ENCODE measurements around the gene GOPC. TPM values are rescaled to one million over a fixed set of nuclear protein-coding genes. Genes with fewer than 3 reads are reported as not detected.

GOPC gene
- total RNA-seq, 2 donors from 2014 or later: 29.5 to 31.5 TPM

DNA sequence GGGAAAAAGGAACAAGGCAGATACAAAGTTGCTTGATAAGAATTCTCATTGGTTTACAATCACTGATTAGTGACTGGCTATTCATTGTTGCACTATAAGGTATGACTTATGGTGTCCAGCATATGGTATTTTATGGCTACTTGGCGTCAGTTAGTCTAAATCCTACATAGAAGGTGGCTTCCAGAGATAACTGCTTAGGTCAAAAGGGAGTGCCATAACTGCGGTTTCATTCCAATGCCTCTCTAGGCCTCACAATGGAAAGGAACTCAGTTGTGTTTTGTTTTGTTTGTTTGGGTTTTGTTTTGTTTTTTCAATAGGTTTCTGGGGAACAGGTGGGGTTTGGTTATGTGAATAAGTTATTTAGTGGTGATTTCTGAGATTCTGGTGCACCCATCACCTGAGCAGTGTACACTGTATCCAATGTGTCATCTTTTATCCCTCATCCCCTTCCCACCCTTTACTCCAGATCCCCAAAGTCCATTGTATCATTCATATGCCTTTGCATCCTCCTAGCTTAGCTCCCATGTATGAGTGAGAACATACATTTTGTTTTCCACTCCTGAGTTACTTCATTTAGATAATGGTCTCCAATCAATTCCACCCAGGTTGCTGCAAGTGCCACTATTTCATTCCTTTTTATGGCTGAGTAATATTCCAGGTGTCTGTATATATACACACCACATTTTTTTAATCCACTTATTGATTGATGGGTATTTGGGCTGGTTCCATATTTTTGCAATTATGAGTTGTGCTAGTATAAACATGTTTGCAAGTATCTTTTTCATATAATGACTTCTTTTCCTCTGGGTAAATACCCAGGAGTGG is 7.0 kb downstream of the GOPC start:
- H3K27me3 ChIP-seq (replicated peaks; ENCODE audit: insufficient read depth): no peaks in the 10 kb centered on the region
- TF ChIP-seq, protein P1, sequence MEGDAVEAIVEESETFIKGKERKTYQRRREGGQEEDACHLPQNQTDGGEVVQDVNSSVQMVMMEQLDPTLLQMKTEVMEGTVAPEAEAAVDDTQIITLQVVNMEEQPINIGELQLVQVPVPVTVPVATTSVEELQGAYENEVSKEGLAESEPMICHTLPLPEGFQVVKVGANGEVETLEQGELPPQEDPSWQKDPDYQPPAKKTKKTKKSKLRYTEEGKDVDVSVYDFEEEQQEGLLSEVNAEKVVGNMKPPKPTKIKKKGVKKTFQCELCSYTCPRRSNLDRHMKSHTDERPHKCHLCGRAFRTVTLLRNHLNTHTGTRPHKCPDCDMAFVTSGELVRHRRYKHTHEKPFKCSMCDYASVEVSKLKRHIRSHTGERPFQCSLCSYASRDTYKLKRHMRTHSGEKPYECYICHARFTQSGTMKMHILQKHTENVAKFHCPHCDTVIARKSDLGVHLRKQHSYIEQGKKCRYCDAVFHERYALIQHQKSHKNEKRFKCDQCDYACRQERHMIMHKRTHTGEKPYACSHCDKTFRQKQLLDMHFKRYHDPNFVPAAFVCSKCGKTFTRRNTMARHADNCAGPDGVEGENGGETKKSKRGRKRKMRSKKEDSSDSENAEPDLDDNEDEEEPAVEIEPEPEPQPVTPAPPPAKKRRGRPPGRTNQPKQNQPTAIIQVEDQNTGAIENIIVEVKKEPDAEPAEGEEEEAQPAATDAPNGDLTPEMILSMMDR (IDR thresholded peaks at IDR 0.05): no peak
- H3K4me3 ChIP-seq: no peak overlapping the region
- DNase-seq (ENCODE audit: low spot score) (no peak), ATAC-seq (ENCODE audit: insufficient number of reproducible peaks, low FRiP score, low read depth) (no peak)
- no peaks in the 10 kb centered on the region for H3K9me3 ChIP-seq
- H3K36me3 ChIP-seq: peaks cover under 1% of the 10 kb centered on the region
- H3K4me1 ChIP-seq (ENCODE audit: control insufficient read depth in 1 of 2, low read depth in 2 of 2): peaks cover 9 to 15% of the 10 kb centered on the region in 2 donors
- no peak overlapping the region for H3K27ac ChIP-seq

DNA sequence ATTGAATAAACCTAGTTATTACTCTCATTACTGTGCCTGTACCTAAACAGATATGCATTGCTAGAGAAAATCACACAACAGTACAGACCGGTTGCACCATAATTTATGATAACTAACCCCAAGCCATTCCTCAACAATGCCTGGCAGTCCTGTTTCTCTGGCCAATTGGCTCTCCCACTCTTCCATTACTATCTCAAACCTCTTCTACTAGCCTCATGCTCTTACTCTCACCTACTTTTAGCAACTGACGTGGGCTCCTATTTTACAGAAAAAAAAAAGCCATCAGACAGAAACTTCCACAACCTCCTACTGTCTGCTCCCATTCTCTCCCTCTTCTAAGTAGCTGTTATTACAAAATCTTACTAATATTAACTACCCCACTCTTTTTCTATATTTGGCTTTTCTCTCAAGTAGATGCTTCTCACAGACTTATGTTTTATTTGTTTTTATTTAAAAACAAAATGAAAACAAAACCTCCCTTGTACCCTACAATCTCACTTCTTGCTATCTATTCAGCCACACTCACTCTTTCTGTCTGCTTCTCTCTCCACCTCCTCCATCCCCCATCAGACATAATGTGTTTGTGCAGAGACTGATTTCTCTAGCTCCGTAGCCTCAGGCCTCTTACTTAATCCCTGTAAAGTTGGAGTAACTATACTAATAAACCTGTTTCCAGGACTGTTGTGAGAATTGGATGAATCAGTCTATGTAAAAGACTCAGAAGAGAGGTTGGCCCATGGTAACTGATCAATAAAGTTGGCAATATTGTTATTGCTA is 9.1 kb downstream of the GOPC start:
- Histone ChIP-seq H3K4me3 (no peak overlapping the region), H3K4me1 (ENCODE audit: control insufficient read depth in 1 of 2, low read depth in 2 of 2) (peaks cover 0 to 5% of the 10 kb centered on the region in 2 donors), H3K27ac (no peak overlapping the region), H3K27me3 (replicated peaks; ENCODE audit: insufficient read depth) (no peaks in the 10 kb centered on the region), H3K36me3 (peaks cover 5% of the 10 kb centered on the region), H3K9me3 (no peaks in the 10 kb centered on the region)
- DNase-seq (ENCODE audit: low spot score) (no peak), ATAC-seq (ENCODE audit: insufficient number of reproducible peaks, low FRiP score, low read depth) (no peak)
- TF ChIP-seq, protein P1 (IDR thresholded peaks at IDR 0.05): no peak

DNA sequence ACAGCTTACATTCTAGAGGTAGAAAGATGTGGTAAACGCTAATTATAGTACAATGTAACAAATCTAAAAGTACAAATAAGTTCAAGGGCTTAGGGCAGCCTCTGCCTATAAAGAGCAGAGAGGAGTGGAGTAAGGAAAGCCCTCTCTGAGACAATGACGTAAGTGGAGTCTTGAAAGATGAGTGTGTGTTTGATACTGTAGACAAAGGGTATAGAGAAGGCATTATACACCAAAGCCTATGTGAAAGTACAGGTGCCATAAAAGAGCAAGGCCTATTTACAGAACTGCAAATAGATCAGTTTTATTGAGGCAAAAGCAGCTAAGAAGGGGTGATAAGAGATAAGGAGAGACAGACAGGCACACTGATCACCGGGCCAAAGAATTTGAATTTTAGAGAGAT is 10.9 kb downstream of the GOPC start:
- H3K27me3 ChIP-seq (replicated peaks; ENCODE audit: insufficient read depth): no peaks in the 10 kb centered on the region
- peaks cover 5% of the 10 kb centered on the region for H3K36me3 ChIP-seq
- H3K27ac ChIP-seq: no peak overlapping the region
- no peak overlapping the region for H3K4me3 ChIP-seq
- peaks cover 0 to 5% of the 10 kb centered on the region in 2 donors for H3K4me1 ChIP-seq (ENCODE audit: control insufficient read depth in 1 of 2, low read depth in 2 of 2)
- TF ChIP-seq, protein P1 (IDR thresholded peaks at IDR 0.05): no peak
- H3K9me3 ChIP-seq: no peaks in the 10 kb centered on the region
- no peak for ATAC-seq (ENCODE audit: insufficient number of reproducible peaks, low FRiP score, low read depth)
- DNase-seq (ENCODE audit: low spot score): no peak

DNA sequence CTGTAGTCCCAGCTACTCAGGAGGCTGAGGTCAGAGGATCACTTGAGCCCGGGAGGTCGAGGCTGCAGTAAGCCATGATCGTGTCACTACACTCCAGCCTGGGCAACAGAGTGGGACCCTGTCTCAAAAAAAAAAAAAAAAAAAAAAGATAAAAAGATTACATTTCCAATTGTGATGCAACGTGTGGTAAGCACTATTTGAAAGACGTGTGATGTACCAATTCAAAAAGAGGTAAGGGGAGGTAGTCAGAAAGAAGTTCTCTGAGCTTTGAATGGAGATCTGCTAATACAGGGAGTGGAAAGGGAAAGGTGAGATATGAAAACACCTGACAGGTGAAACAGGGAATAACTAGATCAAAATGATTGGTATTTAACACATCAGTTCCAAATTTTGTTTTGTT is 11.9 kb downstream of the GOPC start:
- TF ChIP-seq, protein P1 (IDR thresholded peaks at IDR 0.05): no peak
- DNase-seq (ENCODE audit: low spot score): no peak
- no peak for ATAC-seq (ENCODE audit: insufficient number of reproducible peaks, low FRiP score, low read depth)
- Histone ChIP-seq H3K4me1 (ENCODE audit: control insufficient read depth in 1 of 2, low read depth in 2 of 2) (peaks cover 0 to 5% of the 10 kb centered on the region in 2 donors), H3K36me3 (peaks cover 5% of the 10 kb centered on the region), H3K27me3 (replicated peaks; ENCODE audit: insufficient read depth) (no peaks in the 10 kb centered on the region), H3K4me3 (no peak overlapping the region), H3K9me3 (no peaks in the 10 kb centered on the region), H3K27ac (no peak overlapping the region)

DNA sequence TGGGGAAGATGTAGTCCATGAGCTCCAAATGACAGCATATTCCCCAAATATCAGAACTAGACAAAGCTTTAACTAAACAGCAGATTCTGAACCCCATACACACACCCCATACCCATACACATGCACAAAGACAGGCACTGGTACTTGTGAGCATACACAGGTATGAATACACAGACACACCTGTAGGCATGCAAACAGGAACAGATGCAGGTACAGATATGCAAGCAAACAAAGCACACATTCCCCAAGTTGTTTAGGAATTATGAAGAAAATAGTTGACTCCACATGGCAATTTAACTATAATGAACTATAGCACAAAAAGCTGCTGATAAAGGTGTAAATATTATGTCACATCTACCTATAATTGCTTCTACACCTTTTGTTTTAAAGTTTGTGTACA is 16.7 kb downstream of the GOPC start:
- Histone ChIP-seq H3K36me3 (peaks cover 8% of the 10 kb centered on the region), H3K9me3 (no peaks in the 10 kb centered on the region), H3K27ac (no peak overlapping the region), H3K27me3 (replicated peaks; ENCODE audit: insufficient read depth) (no peaks in the 10 kb centered on the region), H3K4me3 (no peak overlapping the region), H3K4me1 (ENCODE audit: control insufficient read depth in 1 of 2, low read depth in 2 of 2) (no peaks in the 10 kb centered on the region)
- TF ChIP-seq, protein P1 (IDR thresholded peaks at IDR 0.05): no peak
- no peak for DNase-seq (ENCODE audit: low spot score)
- ATAC-seq (ENCODE audit: insufficient number of reproducible peaks, low FRiP score, low read depth): no peak
